ENCODE results near the gene SGK1. TPM values are rescaled to one million over a fixed set of nuclear protein-coding genes. Genes with fewer than 3 reads are reported as not detected.
"Not testable (repeated sequence)": the region's sequence is repeated elsewhere in the genome, so short reads cannot be mapped to it uniquely, and the experiment has no call there.

The SGK1 gene
- total RNA-seq, 1 donor from 2014 or later, result 6.3 TPM

GRCh38 chr6:134257516-134257915 lies 60.4 kb downstream of the SGK1 start:
- TF ChIP-seq CTCF (IDR thresholded peaks at IDR 0.05; ENCODE audit: partially characterized antibody, unreplicated experiment), result no peak
- H3K36me3 Mint-ChIP-seq (ENCODE audit: unreplicated experiment), result no peaks in the 10 kb centered on the region
- H3K27ac Mint-ChIP-seq (ENCODE audit: unreplicated experiment), result no peak overlapping the region
- H3K27me3 Mint-ChIP-seq (ENCODE audit: unreplicated experiment), result no peaks in the 10 kb centered on the region
- no peaks in the 10 kb centered on the region for H3K9me3 Mint-ChIP-seq (ENCODE audit: unreplicated experiment)
- no peak overlapping the region for H3K4me3 Mint-ChIP-seq (ENCODE audit: unreplicated experiment)
- DNase-seq, result no peak
- no peaks in the 10 kb centered on the region for H3K4me1 Mint-ChIP-seq (ENCODE audit: low read depth, unreplicated experiment)

- no peak for DNase-seq
Measured at GRCh38 chr6:134256862-134257261, 61.0 kb downstream of the SGK1 start.

GRCh38 chr6:134255280-134255679 lies 62.6 kb downstream of the SGK1 start:
- not testable (repeated sequence) for H3K27ac Mint-ChIP-seq (ENCODE audit: unreplicated experiment)

More at GRCh38 chr6:134256862-134257261, 61.0 kb downstream of the SGK1 start:
- no peaks in the 10 kb centered on the region for H3K36me3 Mint-ChIP-seq (ENCODE audit: unreplicated experiment)
- H3K4me1 Mint-ChIP-seq (ENCODE audit: low read depth, unreplicated experiment), result no peaks in the 10 kb centered on the region
- no peak overlapping the region for H3K4me3 Mint-ChIP-seq (ENCODE audit: unreplicated experiment)
- no peak overlapping the region for H3K27ac Mint-ChIP-seq (ENCODE audit: unreplicated experiment)
- no peak for TF ChIP-seq CTCF (IDR thresholded peaks at IDR 0.05; ENCODE audit: partially characterized antibody, unreplicated experiment)
- H3K9me3 Mint-ChIP-seq (ENCODE audit: unreplicated experiment), result no peaks in the 10 kb centered on the region
- H3K27me3 Mint-ChIP-seq (ENCODE audit: unreplicated experiment), result no peaks in the 10 kb centered on the region

GRCh38 chr6:134254118-134254517 lies 63.8 kb downstream of the SGK1 start:
- Mint-ChIP-seq H3K4me3 (ENCODE audit: unreplicated experiment) (no peak overlapping the region), H3K36me3 (ENCODE audit: unreplicated experiment) (no peaks in the 10 kb centered on the region)

More at GRCh38 chr6:134255280-134255679, 62.6 kb downstream of the SGK1 start:
- not testable (repeated sequence) for H3K9me3 Mint-ChIP-seq (ENCODE audit: unreplicated experiment); H3K4me3 Mint-ChIP-seq (ENCODE audit: unreplicated experiment); H3K4me1 Mint-ChIP-seq (ENCODE audit: low read depth, unreplicated experiment); H3K36me3 Mint-ChIP-seq (ENCODE audit: unreplicated experiment); H3K27me3 Mint-ChIP-seq (ENCODE audit: unreplicated experiment); DNase-seq

GRCh38 chr6:134253681-134254080 lies 64.2 kb downstream of the SGK1 start:
- peaks cover 4% of the 10 kb centered on the region for H3K4me1 Mint-ChIP-seq (ENCODE audit: low read depth, unreplicated experiment)
- no peak overlapping the region for H3K27ac Mint-ChIP-seq (ENCODE audit: unreplicated experiment)
- no peaks in the 10 kb centered on the region for H3K9me3 Mint-ChIP-seq (ENCODE audit: unreplicated experiment)
- no peak for TF ChIP-seq CTCF (IDR thresholded peaks at IDR 0.05; ENCODE audit: partially characterized antibody, unreplicated experiment)
- no peak for DNase-seq
- H3K27me3 Mint-ChIP-seq (ENCODE audit: unreplicated experiment), result no peaks in the 10 kb centered on the region
- no peaks in the 10 kb centered on the region for H3K36me3 Mint-ChIP-seq (ENCODE audit: unreplicated experiment)
- H3K4me3 Mint-ChIP-seq (ENCODE audit: unreplicated experiment), result no peak overlapping the region

More at GRCh38 chr6:134254118-134254517, 63.8 kb downstream of the SGK1 start:
- peaks cover 3% of the 10 kb centered on the region for H3K4me1 Mint-ChIP-seq (ENCODE audit: low read depth, unreplicated experiment)
- no peak for TF ChIP-seq CTCF (IDR thresholded peaks at IDR 0.05; ENCODE audit: partially characterized antibody, unreplicated experiment)
- DNase-seq, result no peak
- H3K27ac Mint-ChIP-seq (ENCODE audit: unreplicated experiment), result no peak overlapping the region
- no peaks in the 10 kb centered on the region for H3K27me3 Mint-ChIP-seq (ENCODE audit: unreplicated experiment)
- no peaks in the 10 kb centered on the region for H3K9me3 Mint-ChIP-seq (ENCODE audit: unreplicated experiment)
